Osteocyte (in vitro differentiated cells): Measurements from ENCODE around the gene MAS1. TPM values are rescaled to one million over a fixed set of nuclear protein-coding genes. Genes with fewer than 3 reads are reported as not detected.
A peak's percentile ranks its signal among the peaks of the same experiment; 100 is the strongest.
"Not testable (repeated sequence)": the region's sequence is repeated elsewhere in the genome, so short reads cannot be mapped to it uniquely, and the experiment has no call there.

Experiments
- DNase-seq: peaks from one replicate; pipeline ENCODE4 v3.0.0; 2021; ENCODE audit warnings: mixed read lengths; ENCODE audit not compliant: unreplicated experiment; ENCODE audit errors: extremely low spot score
- H3K27ac Mint-ChIP-seq: one replicate; pipeline ENCODE4 v1.8.0; 2021; ENCODE audit warnings: mild to moderate bottlenecking, mixed read lengths; ENCODE audit not compliant: unreplicated experiment
- H3K27me3 Mint-ChIP-seq: one replicate; pipeline ENCODE4 v1.8.0; 2021; ENCODE audit warnings: mixed read lengths; ENCODE audit not compliant: unreplicated experiment
- H3K36me3 Mint-ChIP-seq: one replicate; pipeline ENCODE4 v1.8.0; 2021; ENCODE audit warnings: mixed read lengths; ENCODE audit not compliant: unreplicated experiment
- H3K4me1 Mint-ChIP-seq: one replicate; pipeline ENCODE4 v1.8.0; 2021; ENCODE audit warnings: mixed read lengths; ENCODE audit not compliant: unreplicated experiment
- H3K4me3 Mint-ChIP-seq: one replicate; pipeline ENCODE4 v1.8.0; 2021; ENCODE audit warnings: mild to moderate bottlenecking, moderate library complexity, mixed read lengths; ENCODE audit not compliant: unreplicated experiment
- H3K9me3 Mint-ChIP-seq: one replicate; pipeline ENCODE4 v1.8.0; 2021; ENCODE audit warnings: mixed read lengths; ENCODE audit not compliant: unreplicated experiment
- total RNA-seq: library from RNA; stranded (reverse); gene quantifications from 2 replicates; pipeline ENCODE4 v1.2.1, GENCODE V29; 2021
- TF ChIP-seq, protein P1 (sequence below): fragments of 200-600 bp; sonication (generic); IDR thresholded peaks from 2 replicates; pipeline ENCODE4 v1.5.0; 2021; ENCODE audit warnings: antibody characterized with exemption, mild to moderate bottlenecking, moderate library complexity

Gene MAS1
- total RNA-seq, 1 donor from 2014 or later = not detected

DNA sequence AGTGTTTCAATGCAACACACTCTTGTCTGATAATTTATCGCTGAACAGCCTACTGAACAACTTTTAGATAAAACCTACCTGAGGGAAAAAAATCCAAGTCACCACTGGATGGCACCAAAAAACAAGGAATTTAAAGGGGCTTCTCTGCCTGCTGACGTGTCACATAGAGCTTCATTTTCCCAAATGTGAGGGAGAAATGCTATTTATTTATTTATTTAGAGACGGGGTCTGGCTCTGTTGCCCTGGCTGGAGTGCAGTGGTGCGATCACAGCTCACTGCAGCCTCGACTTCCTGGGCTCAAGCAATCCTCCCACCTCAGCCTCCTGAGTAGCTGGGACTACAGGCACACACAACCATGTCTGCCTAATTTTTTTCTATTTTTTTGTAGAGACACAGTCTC lies 27.4 kb upstream of the MAS1 start:
- peaks cover 16% of the 10 kb centered on the region for H3K27me3 Mint-ChIP-seq
- H3K4me3 Mint-ChIP-seq, H3K4me1 Mint-ChIP-seq, H3K9me3 Mint-ChIP-seq, DNase-seq, H3K36me3 Mint-ChIP-seq, H3K27ac Mint-ChIP-seq: not testable (repeated sequence)
- TF ChIP-seq, protein P1, sequence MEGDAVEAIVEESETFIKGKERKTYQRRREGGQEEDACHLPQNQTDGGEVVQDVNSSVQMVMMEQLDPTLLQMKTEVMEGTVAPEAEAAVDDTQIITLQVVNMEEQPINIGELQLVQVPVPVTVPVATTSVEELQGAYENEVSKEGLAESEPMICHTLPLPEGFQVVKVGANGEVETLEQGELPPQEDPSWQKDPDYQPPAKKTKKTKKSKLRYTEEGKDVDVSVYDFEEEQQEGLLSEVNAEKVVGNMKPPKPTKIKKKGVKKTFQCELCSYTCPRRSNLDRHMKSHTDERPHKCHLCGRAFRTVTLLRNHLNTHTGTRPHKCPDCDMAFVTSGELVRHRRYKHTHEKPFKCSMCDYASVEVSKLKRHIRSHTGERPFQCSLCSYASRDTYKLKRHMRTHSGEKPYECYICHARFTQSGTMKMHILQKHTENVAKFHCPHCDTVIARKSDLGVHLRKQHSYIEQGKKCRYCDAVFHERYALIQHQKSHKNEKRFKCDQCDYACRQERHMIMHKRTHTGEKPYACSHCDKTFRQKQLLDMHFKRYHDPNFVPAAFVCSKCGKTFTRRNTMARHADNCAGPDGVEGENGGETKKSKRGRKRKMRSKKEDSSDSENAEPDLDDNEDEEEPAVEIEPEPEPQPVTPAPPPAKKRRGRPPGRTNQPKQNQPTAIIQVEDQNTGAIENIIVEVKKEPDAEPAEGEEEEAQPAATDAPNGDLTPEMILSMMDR = peak; percentile 74

GRCh38 chr6:159865226-159865920 lies 25.4 kb upstream of the MAS1 start:
- Mint-ChIP-seq H3K27me3 (peaks cover 12% of the 10 kb centered on the region), H3K27ac (no peak overlapping the region), H3K36me3 (no peaks in the 10 kb centered on the region), H3K4me3 (no peak overlapping the region), H3K9me3 (no peaks in the 10 kb centered on the region), H3K4me1 (no peaks in the 10 kb centered on the region)
- peak; percentile 53 for DNase-seq
- TF ChIP-seq, protein P1 = no peak

DNA sequence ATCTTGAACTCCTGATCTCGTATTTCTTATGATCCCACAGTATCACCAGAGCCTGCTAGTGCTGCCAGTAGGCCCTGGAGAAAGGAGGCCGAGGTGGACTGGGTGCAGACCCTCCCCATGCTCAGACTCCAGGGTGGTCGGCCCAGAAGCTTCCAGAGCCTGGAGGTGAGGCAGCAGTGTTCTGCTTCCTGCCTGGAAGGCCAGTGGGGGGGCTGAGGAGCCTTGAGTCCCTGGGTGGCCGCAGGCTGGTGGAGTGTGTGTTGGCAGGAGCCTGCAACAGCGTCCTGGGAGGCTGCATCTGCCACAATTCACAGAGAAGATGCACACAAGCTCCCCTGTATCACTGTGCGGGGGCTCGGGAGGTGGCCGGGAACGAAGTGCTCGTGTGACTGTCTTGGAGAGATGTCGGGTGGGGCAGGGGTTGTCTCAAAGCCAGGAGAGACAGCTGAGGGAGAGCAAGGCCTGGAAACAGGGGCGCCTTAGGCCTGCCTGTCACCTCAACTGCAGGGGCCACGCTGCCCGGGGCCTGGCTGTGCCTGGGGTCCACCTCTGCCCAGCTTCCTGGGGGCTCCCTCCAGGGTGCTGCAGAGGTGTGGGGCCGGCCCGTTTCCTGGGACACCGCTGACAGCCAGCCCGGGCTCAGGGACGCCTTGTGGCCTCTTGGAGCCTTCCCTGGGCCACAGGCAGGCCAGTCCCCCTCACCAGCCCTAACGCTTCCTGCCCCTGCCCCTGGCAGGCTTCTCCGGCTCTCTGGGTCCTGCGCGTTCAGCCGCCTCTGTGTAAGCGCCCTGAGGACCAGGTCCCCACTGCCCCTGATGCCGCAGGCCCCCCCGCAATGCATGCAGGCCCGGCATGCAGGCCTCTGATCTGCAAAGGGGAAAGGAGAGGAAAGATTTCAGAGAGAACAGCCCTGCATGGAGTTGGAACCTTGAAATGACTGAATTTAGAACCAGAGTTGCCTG lies 24.2 kb upstream of the MAS1 start:
- TF ChIP-seq, protein P1 = no peak
- Mint-ChIP-seq H3K4me3 (no peak overlapping the region), H3K27me3 (peaks cover 9% of the 10 kb centered on the region), H3K9me3 (no peaks in the 10 kb centered on the region), H3K36me3 (no peaks in the 10 kb centered on the region), H3K27ac (no peak overlapping the region), H3K4me1 (no peaks in the 10 kb centered on the region)
- peak; percentile 66 for DNase-seq

GRCh38 chr6:159871241-159871640 lies 19.5 kb upstream of the MAS1 start:
- no peaks in the 10 kb centered on the region for H3K36me3 Mint-ChIP-seq
- no peak overlapping the region for H3K27ac Mint-ChIP-seq
- TF ChIP-seq, protein P1 = no peak
- H3K4me1 Mint-ChIP-seq = no peaks in the 10 kb centered on the region
- H3K9me3 Mint-ChIP-seq = no peaks in the 10 kb centered on the region
- DNase-seq = no peak
- H3K4me3 Mint-ChIP-seq = no peak overlapping the region
- no peaks in the 10 kb centered on the region for H3K27me3 Mint-ChIP-seq

- H3K9me3 Mint-ChIP-seq = no peaks in the 10 kb centered on the region
- TF ChIP-seq, protein P1 = no peak
- no peak for DNase-seq
- H3K27ac Mint-ChIP-seq = no peak overlapping the region
- H3K27me3 Mint-ChIP-seq = no peaks in the 10 kb centered on the region
- no peaks in the 10 kb centered on the region for H3K4me1 Mint-ChIP-seq
- H3K4me3 Mint-ChIP-seq = no peak overlapping the region
- no peaks in the 10 kb centered on the region for H3K36me3 Mint-ChIP-seq
Measured at GRCh38 chr6:159871906-159872305, 18.9 kb upstream of the MAS1 start.
